NT2/D1 (cell line): Measurements from ENCODE around the gene WDR64.

Source experiments
- SUZ12 ChIP-seq: IDR thresholded peaks from 2 replicates; pipeline ENCODE4 v1.6.1; 2011; ENCODE audit not compliant: insufficient read length, insufficient read depth; ENCODE audit errors: extremely low read depth
- YY1 ChIP-seq: IDR thresholded peaks from 2 replicates; pipeline ENCODE4 v1.6.1; 2011; ENCODE audit not compliant: insufficient read length, insufficient read depth
- ZNF274 ChIP-seq: IDR thresholded peaks from 2 replicates; pipeline ENCODE4 v1.6.1; 2011; ENCODE audit warnings: mild to moderate bottlenecking, low read depth, low read length

GRCh38 chr1:241630005-241630404 is 22.1 kb upstream of the WDR64 start:
- no peak for TF ChIP-seq ZNF274
- TF ChIP-seq YY1, result no peak
- no peak for TF ChIP-seq SUZ12
